CD4-positive, alpha-beta T cell (primary cell): ENCODE measurements around the gene ZNF746. TPM values are rescaled to one million over a fixed set of nuclear protein-coding genes. Genes with fewer than 3 reads are reported as not detected.

Experiments
- ATAC-seq: fragments of 200-7000 bp; cut with Tn5 transposase; one replicate; pipeline ENCODE4 v1.10.0; 2022; ENCODE audit warnings: mild to moderate bottlenecking; ENCODE audit not compliant: poor library complexity
- CTCF ChIA-PET: fragments of 350-600 bp; sonication (Branson Sonifier 250); formaldehyde crosslinking; loops from one replicate; lab custom pipeline; 2021; ENCODE audit warnings: antibody characterized with exemption, inconsistent platforms; lab: Charles Lee
- POLR2A ChIA-PET: fragments of 350-600 bp; sonication (Branson Sonifier 250); formaldehyde crosslinking; loops from one replicate; lab custom pipeline; 2021; ENCODE audit warnings: antibody characterized with exemption, inconsistent platforms; lab: Charles Lee
- DNase-seq, 14 experiments: peaks; one replicate each; pipeline ENCODE4 v3.0.0-alpha.2; 2013 to 2020; ENCODE audit warnings: mixed read lengths in 2 of 14
- H3K27ac ChIP-seq, 2 donors: one replicate each; pipeline versions ENCODE4 v1.5.1 to v1.7.0; 2013; ENCODE audit warnings: low read length in 2 of 2, low read depth in 1 of 2, mild to moderate bottlenecking in 1 of 2
- H3K27me3 ChIP-seq, 2 experiments: 1 replicate in 1 of 2; 2 replicates in 1 of 2; pipeline versions ENCODE4 v1.6.1 to v1.7.0; 2013; ENCODE audit warnings: low read length in 2 of 2, control low read depth in 1 of 2, mild to moderate bottlenecking in 1 of 2, moderate library complexity in 1 of 2; ENCODE audit not compliant: insufficient read depth in 2 of 2, control insufficient read depth in 1 of 2
- H3K36me3 ChIP-seq: one replicate; pipeline ENCODE4 v1.6.1; 2013; ENCODE audit warnings: low read length, control low read depth; ENCODE audit not compliant: insufficient read depth
- H3K4me1 ChIP-seq: one replicate; pipeline ENCODE4 v1.6.1; 2013; ENCODE audit warnings: low read length, control low read depth; ENCODE audit not compliant: insufficient read depth
- H3K4me3 ChIP-seq: one replicate; pipeline ENCODE4 v1.5.1; 2013; ENCODE audit warnings: mild to moderate bottlenecking, low read length, moderate library complexity
- H3K9me3 ChIP-seq, 2 experiments: 1 replicate in 1 of 2; 2 replicates in 1 of 2; pipeline versions ENCODE4 v1.6.1 to v1.7.0; 2013; ENCODE audit warnings: low read length in 2 of 2, mild to moderate bottlenecking in 2 of 2, control low read depth in 1 of 2, moderate library complexity in 1 of 2; ENCODE audit not compliant: control insufficient read depth in 1 of 2, insufficient read depth in 1 of 2
- H3K27ac Mint-ChIP-seq: one replicate; pipeline ENCODE4 v1.8.0; 2020; ENCODE audit warnings: mixed read lengths
- H3K27me3 Mint-ChIP-seq: one replicate; pipeline ENCODE4 v1.8.0; 2021; ENCODE audit warnings: mixed read lengths
- H3K36me3 Mint-ChIP-seq: one replicate; pipeline ENCODE4 v1.8.0; 2021; ENCODE audit warnings: low read depth, mixed read lengths
- H3K4me1 Mint-ChIP-seq: one replicate; pipeline ENCODE4 v1.8.0; 2021; ENCODE audit warnings: low read depth, mixed read lengths
- H3K4me3 Mint-ChIP-seq: one replicate; pipeline ENCODE4 v1.8.0; 2020; ENCODE audit warnings: mild to moderate bottlenecking, mixed read lengths
- H3K9me3 Mint-ChIP-seq: one replicate; pipeline ENCODE4 v1.8.0; 2020; ENCODE audit warnings: mixed read lengths
- CTCF ChIP-seq: fragments of 200-600 bp; IDR thresholded peaks from one replicate; pipeline ENCODE4 v1.8.0; 2022; ENCODE audit warnings: antibody characterized with exemption, mild to moderate bottlenecking
- intact Hi-C, 2 experiments: fragments of 100-400 bp; cut with DNase I in 1 of 2; cut with micrococcal nuclease in 1 of 2; formaldehyde crosslinking; loops; one replicate each; pipeline versions ENCODE4 v1.15.1 to v1.9.0; 2023 to 2025; cut with DNase I, micrococcal nuclease
- total RNA-seq, 174 experiments: library from RNA in 2 of 174; stranded (reverse) in 2 of 174; gene quantifications; one replicate each; pipeline ENCODE4 v1.2.3 and lab custom pipeline; 2021 to 2026

Gene ZNF746
- total RNA-seq, 2 experiments from 2014 or later = 28.4 to 30.3 TPM

GRCh38 chr7:149432121-149432691 is 65.4 kb downstream of the ZNF746 start:
- POLR2A ChIA-PET = no interaction called here
- H3K4me3 Mint-ChIP-seq = no peak overlapping the region
- no peaks in the 10 kb centered on the region for H3K4me1 Mint-ChIP-seq
- CTCF ChIA-PET = no interaction called here
- H3K9me3 Mint-ChIP-seq = no peaks in the 10 kb centered on the region
- Histone ChIP-seq H3K9me3 (peaks cover 0 to 6% of the 10 kb centered on the region in 2 experiments), H3K27me3 (no peaks in the 10 kb centered on the region), H3K4me3 (no peak overlapping the region), H3K4me1 (no peaks in the 10 kb centered on the region), H3K36me3 (peaks cover 52% of the 10 kb centered on the region), H3K27ac (no peak overlapping the region)
- no peak overlapping the region for H3K27ac Mint-ChIP-seq
- no peaks in the 10 kb centered on the region for H3K27me3 Mint-ChIP-seq
- intact Hi-C loops = no loop called here
- no peak for TF ChIP-seq CTCF
- ATAC-seq = no peak
- DNase-seq = no peak
- peaks cover 73% of the 10 kb centered on the region for H3K36me3 Mint-ChIP-seq

GRCh38 chr7:149431486-149432120 is 66.0 kb downstream of the ZNF746 start:
- intact Hi-C loops = no loop called here
- Histone ChIP-seq H3K4me3 (no peak overlapping the region), H3K27ac (no peak overlapping the region), H3K9me3 (peaks cover 0 to 6% of the 10 kb centered on the region in 2 experiments), H3K4me1 (no peaks in the 10 kb centered on the region), H3K27me3 (no peaks in the 10 kb centered on the region), H3K36me3 (peaks cover 52% of the 10 kb centered on the region)
- no peak for ATAC-seq
- H3K4me3 Mint-ChIP-seq = no peak overlapping the region
- no peak overlapping the region for H3K27ac Mint-ChIP-seq
- ChIA-PET POLR2A (no interaction called here), CTCF (no interaction called here)
- H3K4me1 Mint-ChIP-seq = no peaks in the 10 kb centered on the region
- H3K9me3 Mint-ChIP-seq = no peaks in the 10 kb centered on the region
- H3K36me3 Mint-ChIP-seq = peaks cover 68% of the 10 kb centered on the region
- TF ChIP-seq CTCF = no peak
- no peaks in the 10 kb centered on the region for H3K27me3 Mint-ChIP-seq
- no peak for DNase-seq

- intact Hi-C loops = no loop called here
- no peak overlapping the region for H3K27ac ChIP-seq
- H3K9me3 Mint-ChIP-seq = no peaks in the 10 kb centered on the region
- no peak overlapping the region for H3K27ac Mint-ChIP-seq
- ATAC-seq = no peak
- no peaks in the 10 kb centered on the region for H3K4me1 ChIP-seq
- H3K9me3 ChIP-seq = peaks cover 0 to 6% of the 10 kb centered on the region in 2 experiments
- ChIA-PET POLR2A (no interaction called here), CTCF (interaction anchor here (1.1 kb wide), 1 partner anchor 30 kb away, joined by 3 read pairs; no protein-coding TSS in a partner anchor)
- peaks cover 40% of the 10 kb centered on the region for H3K36me3 ChIP-seq
- H3K4me3 ChIP-seq = no peak overlapping the region
- no peaks in the 10 kb centered on the region for H3K27me3 ChIP-seq
- no peaks in the 10 kb centered on the region for H3K27me3 Mint-ChIP-seq
- TF ChIP-seq CTCF = no peak
- H3K4me3 Mint-ChIP-seq = no peak overlapping the region
- no peaks in the 10 kb centered on the region for H3K4me1 Mint-ChIP-seq
- peaks cover 54% of the 10 kb centered on the region for H3K36me3 Mint-ChIP-seq
- no peak for DNase-seq
Observed at GRCh38 chr7:149430192-149430591, 67.4 kb downstream of the ZNF746 start.
